GM04504 (cell line): ENCODE results near the gene MMP25.
"Not testable (repeated sequence)": the region's sequence is repeated elsewhere in the genome, so short reads cannot be mapped to it uniquely, and the experiment has no call there.

Experiments used
- DNase-seq: peaks from one replicate; pipeline ENCODE4 v3.0.0-alpha.2; 2012; ENCODE audit warnings: low read depth

MMP25 gene

GRCh38 chr16:3055734-3056115, 9.4 kb downstream of the MMP25 start:
- DNase-seq: not testable (repeated sequence)

GRCh38 chr16:3056336-3057180, 10.2 kb downstream of the MMP25 start:
- no peak for DNase-seq

- DNase-seq: no peak
Observed at GRCh38 chr16:3057181-3058138, 11.1 kb downstream of the MMP25 start.

- DNase-seq: no peak
Observed at GRCh38 chr16:3058139-3059030, 12.0 kb downstream of the MMP25 start.

- DNase-seq: peak; percentile 74
Observed at GRCh38 chr16:3059041-3059722, 12.8 kb downstream of the MMP25 start.

GRCh38 chr16:3059723-3060242, 13.4 kb downstream of the MMP25 start:
- DNase-seq: no peak

- no peak for DNase-seq
Observed at GRCh38 chr16:3060339-3061127, 14.2 kb downstream of the MMP25 start.

GRCh38 chr16:3062553-3062952, 16.2 kb downstream of the MMP25 start:
- no peak for DNase-seq

GRCh38 chr16:3063625-3064386, 17.4 kb downstream of the MMP25 start:
- DNase-seq: no peak

- DNase-seq: peak; percentile 46
Observed at GRCh38 chr16:3065069-3065741, 18.8 kb downstream of the MMP25 start, which contains the start of gene IL32. TSS of gene IL32 (plus strand) at chr16:3065640. CDS start at chr16:3065812, 172 bp downstream.

GRCh38 chr16:3065742-3066439, 19.5 kb downstream of the MMP25 start:
- no peak for DNase-seq

GRCh38 chr16:3066440-3066748, 20.0 kb downstream of the MMP25 start:
- no peak for DNase-seq

- no peak for DNase-seq
Observed at GRCh38 chr16:3068487-3068886, 22.1 kb downstream of the MMP25 start.

- DNase-seq: not testable (repeated sequence)
Observed at GRCh38 chr16:3069146-3069545, 22.8 kb downstream of the MMP25 start.

GRCh38 chr16:3070608-3071111, 24.3 kb downstream of the MMP25 start:
- no peak for DNase-seq

GRCh38 chr16:3071655-3072054, 25.3 kb downstream of the MMP25 start:
- DNase-seq: no peak

- not testable (repeated sequence) for DNase-seq
Observed at GRCh38 chr16:3072148-3072547, 25.8 kb downstream of the MMP25 start.
